Measurements from ENCODE around the gene BOLA3. TPM values are rescaled to one million over a fixed set of nuclear protein-coding genes. Genes with fewer than 3 reads are reported as not detected.

BOLA3 gene, protein sequence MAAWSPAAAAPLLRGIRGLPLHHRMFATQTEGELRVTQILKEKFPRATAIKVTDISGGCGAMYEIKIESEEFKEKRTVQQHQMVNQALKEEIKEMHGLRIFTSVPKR
- 78.0 and 90.8 TPM in 2 replicates for total RNA-seq

DNA sequence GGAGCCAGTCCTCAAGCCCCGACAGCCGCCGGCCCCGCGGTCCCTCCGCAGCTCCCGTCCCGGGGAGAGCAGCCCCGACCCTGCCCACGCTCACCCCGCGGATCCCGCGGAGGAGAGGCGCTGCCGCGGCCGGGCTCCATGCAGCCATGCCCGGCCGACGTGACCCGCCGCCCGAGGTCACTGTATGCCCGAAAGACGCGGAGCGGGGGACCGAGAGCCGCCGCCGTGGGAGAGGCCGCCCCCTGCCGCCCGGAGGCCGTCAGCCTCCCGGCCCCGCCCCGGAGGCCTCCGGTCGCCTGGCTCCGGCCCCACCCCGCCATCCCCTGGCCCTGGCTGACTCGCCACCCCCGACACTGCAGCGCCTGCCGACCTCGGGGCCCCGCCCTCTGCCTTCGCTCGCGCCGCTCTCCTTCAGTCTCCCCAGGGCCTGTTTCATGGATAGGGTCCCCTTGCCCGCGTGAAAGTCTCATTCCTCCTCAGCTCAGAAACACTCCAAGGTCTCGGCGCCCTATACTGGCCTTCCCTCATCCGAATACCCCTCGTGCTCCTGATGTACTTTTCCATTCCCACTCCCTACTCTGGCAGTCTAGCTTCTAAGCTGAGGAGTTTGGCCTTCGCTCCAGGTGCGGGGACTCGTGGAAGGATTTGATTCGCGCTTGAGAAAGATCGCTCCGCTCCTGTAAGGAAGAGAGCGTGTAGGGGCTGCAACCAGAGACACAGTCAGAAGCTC lies at the start of gene BOLA3:
Gene BOLA3 (minus strand): TSS at position 186 of the 730 bp plus-strand sequence. CDS start 38 bp downstream, at position 148.

DNA sequence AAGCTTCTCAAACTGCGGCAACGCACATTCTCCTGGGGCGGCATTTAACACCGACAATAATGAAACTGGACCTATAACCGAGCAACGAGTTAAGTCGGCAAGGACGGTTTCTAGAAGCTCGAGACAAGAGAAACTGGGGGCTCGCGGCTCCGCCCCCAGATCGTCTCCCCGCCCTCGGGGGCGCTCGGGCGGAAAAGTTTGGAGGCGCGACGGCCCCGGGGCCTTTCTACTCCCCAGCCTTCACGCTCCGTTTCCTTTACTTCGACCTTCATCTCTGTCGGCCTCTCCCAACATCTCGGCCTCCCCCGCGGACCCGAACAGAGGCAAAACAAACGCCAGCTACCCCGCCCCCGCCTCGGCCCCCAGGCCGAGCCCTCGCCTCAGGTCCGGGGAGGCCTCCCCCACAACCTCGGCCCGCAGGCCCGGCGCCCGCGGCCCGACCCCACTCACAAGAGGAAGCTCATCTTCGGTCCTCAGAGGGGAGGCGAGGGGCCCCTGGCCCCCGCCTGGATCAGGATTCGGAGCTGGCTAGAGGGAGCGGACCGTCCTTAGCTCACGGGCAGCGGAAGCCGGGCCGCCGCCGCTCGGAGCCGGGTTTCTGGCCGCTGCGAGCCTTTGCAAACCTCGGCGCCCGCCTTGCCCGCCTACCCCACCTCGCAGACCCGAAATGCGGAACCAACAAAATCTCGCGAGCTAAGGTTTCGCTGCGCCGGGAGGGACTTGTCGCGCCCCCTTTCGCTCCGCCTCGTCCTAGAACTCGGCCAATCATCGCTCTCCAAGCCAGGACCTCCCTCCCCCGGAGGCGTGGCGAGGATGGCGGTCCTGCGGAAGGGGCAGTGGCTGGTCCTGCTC lies 30.7 kb upstream of the BOLA3 start, which contains the start of gene MOB1A:
Gene MOB1A (minus strand): TSS at position 669 of the 852 bp plus-strand sequence. CDS start 205 bp downstream, at position 464.

Other genes starting within 250 kb of the BOLA3 start
- gene DGUOK, start 221.0 kb downstream of the BOLA3 start, total RNA-seq, result 105 and 107 TPM in 2 replicates
- gene TET3, start 163.0 kb downstream of the BOLA3 start, total RNA-seq, result 1.6 and 2.0 TPM in 2 replicates
- gene MOB1A, start 31.0 kb upstream of the BOLA3 start, total RNA-seq, result 79.2 and 99.7 TPM in 2 replicates
- gene MTHFD2, start 50.7 kb upstream of the BOLA3 start, total RNA-seq, result 158 and 179 TPM in 2 replicates
- not detected in 2 replicates for gene SLC4A5, start 195.5 kb upstream of the BOLA3 start, total RNA-seq
- 139 and 142 TPM in 2 replicates for gene DCTN1, start 232.4 kb upstream of the BOLA3 start, total RNA-seq